Measurements from ENCODE around the gene NUP93. TPM values are rescaled to one million over a fixed set of nuclear protein-coding genes. Genes with fewer than 3 reads are reported as not detected.

NUP93 gene
- total RNA-seq, 2 donors from 2014 or later, result 18.1 to 19.8 TPM

DNA sequence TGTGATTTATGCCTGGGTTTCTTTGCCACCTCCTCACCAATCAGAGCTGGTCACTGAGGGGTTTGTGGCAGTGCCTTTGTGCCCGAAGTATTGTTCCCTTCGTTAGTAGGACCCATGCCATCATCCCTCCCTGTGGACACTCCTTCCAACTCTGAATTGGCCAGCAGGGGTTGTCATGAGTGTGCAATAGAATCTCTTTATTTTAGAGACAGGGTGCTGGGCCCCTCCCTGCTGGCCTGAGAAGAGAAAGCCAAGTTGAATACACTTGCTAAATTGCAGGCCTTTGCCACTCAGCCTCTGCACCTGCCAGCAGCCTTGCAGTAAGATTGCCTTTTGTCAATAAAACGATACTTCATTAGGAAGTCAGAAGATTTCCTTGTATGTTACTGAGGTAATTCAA is 94.4 kb downstream of the NUP93 start:
- peaks cover 5% of the 10 kb centered on the region for H3K36me3 ChIP-seq
- no peak overlapping the region for H3K27ac ChIP-seq
- H3K27me3 ChIP-seq, result no peaks in the 10 kb centered on the region
- H3K4me3 ChIP-seq, result no peak overlapping the region
- DNase-seq (ENCODE audit: low spot score), result no peak
- H3K9me3 ChIP-seq, result no peaks in the 10 kb centered on the region
- H3K4me1 ChIP-seq, result no peaks in the 10 kb centered on the region
- TF ChIP-seq, protein P1, sequence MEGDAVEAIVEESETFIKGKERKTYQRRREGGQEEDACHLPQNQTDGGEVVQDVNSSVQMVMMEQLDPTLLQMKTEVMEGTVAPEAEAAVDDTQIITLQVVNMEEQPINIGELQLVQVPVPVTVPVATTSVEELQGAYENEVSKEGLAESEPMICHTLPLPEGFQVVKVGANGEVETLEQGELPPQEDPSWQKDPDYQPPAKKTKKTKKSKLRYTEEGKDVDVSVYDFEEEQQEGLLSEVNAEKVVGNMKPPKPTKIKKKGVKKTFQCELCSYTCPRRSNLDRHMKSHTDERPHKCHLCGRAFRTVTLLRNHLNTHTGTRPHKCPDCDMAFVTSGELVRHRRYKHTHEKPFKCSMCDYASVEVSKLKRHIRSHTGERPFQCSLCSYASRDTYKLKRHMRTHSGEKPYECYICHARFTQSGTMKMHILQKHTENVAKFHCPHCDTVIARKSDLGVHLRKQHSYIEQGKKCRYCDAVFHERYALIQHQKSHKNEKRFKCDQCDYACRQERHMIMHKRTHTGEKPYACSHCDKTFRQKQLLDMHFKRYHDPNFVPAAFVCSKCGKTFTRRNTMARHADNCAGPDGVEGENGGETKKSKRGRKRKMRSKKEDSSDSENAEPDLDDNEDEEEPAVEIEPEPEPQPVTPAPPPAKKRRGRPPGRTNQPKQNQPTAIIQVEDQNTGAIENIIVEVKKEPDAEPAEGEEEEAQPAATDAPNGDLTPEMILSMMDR (IDR thresholded peaks at IDR 0.05), result peak in 1 of 2 donors; percentile 25

DNA sequence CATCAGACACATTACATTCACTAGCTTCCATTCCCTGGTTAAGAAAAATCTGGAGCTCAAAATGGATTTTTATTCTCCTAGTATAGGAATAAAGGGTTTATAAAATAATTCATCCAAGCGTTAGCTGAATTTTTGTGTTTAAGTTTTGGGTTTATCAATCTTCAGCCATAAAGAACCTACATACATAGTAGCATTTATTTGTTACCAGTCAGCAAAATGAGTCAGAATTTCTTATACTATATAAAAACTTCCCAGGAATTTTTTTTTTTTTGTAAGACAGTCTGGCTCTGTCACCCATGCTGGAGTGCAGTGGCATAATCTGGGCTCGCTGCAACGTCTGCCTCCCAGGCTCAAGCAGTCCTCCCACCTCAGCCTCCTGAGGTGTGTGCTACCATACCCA is 94.9 kb downstream of the NUP93 start:
- Histone ChIP-seq H3K4me1 (no peaks in the 10 kb centered on the region), H3K27me3 (no peaks in the 10 kb centered on the region), H3K36me3 (peaks cover 8% of the 10 kb centered on the region), H3K9me3 (no peaks in the 10 kb centered on the region), H3K27ac (no peak overlapping the region), H3K4me3 (no peak overlapping the region)
- TF ChIP-seq, protein P1 (IDR thresholded peaks at IDR 0.05), result no peak
- no peak for DNase-seq (ENCODE audit: low spot score)

DNA sequence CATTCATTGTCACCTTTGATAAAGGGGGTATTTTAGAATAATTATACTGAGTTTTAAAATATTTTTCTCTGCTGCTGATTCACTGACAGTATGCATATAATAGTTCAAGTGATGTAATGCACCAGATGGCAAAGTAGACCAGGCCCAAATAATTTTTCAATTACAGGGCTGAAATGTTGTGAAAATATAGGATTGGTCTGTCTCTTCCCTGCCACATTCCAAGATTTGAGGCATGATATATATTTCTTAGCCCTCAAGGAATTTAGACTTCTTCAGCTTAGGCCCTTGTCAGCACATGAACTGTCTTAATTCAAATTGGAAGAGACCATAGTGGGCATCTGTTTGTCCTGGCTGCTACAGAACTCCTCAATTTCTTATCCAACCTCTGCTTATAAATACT is 95.9 kb downstream of the NUP93 start:
- no peaks in the 10 kb centered on the region for H3K9me3 ChIP-seq
- no peaks in the 10 kb centered on the region for H3K4me1 ChIP-seq
- H3K36me3 ChIP-seq, result peaks cover 17% of the 10 kb centered on the region
- H3K4me3 ChIP-seq, result no peak overlapping the region
- DNase-seq (ENCODE audit: low spot score), result no peak
- no peaks in the 10 kb centered on the region for H3K27me3 ChIP-seq
- H3K27ac ChIP-seq, result no peak overlapping the region
- TF ChIP-seq, protein P1 (IDR thresholded peaks at IDR 0.05), result no peak

DNA sequence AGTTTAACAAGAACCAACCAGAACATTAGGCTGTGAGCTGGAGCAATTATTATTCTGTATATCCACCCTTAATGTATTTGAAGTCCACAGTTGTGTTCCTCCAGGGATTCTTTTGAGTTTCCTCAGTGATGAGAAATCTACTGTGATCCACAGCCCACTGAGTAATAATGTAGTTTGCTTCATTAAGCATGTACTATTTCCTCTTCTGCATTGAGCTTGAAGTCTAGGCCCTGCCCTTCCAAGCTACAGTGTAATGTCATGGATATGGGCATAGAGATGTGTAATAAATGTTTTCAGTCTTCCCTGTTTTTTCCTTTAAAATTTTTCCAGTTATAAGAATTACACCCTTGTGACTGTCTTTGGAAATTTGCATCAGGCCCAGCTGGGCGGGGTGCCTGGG is 98.7 kb downstream of the NUP93 start:
- Histone ChIP-seq H3K4me1 (no peaks in the 10 kb centered on the region), H3K4me3 (no peak overlapping the region), H3K27me3 (no peaks in the 10 kb centered on the region), H3K36me3 (peaks cover 38% of the 10 kb centered on the region), H3K9me3 (no peaks in the 10 kb centered on the region), H3K27ac (no peak overlapping the region)
- no peak for DNase-seq (ENCODE audit: low spot score)
- TF ChIP-seq, protein P1 (IDR thresholded peaks at IDR 0.05), result no peak

DNA sequence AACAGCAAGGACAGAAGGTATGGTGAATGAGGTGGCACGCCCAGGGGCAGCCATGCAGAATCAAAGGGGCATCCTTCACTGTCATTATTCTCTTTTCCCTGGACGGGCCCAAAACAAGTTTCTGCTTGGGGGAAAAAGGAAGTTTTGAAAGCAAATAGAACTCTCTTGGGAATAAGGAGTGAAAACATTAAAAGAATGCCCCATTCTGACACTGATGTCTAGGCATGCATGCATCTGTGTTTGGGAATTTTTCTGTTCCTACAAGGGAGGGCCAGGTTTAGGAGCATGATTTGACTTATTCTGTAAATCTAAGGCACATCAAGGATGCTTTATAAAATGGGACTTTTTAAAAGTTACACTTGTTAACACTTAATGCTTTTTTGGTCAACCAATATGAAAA is 100.7 kb downstream of the NUP93 start:
- Histone ChIP-seq H3K4me1 (no peaks in the 10 kb centered on the region), H3K36me3 (peaks cover 49% of the 10 kb centered on the region), H3K4me3 (no peak overlapping the region)

DNA sequence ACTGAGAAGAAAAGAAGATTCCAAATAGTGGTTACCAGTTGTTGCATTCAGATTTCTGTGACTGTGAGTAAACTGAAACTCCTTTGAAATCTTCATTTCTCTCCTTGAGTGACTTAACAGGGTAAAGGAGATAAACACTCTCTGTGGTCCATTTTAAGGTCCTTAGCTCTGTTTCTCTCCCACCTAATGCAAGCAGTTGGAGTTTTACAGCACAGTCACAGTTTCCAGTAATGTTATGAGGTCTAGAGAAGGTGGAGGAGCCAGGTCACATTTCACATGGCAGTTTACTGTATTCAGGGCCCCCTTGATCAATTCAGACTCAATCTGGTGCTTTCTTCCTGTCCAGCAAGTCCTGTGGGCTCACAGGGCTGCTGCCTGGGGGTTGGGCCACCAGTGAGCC is 102.8 kb downstream of the NUP93 start:
- no peak overlapping the region for H3K27ac ChIP-seq
- H3K4me1 ChIP-seq, result no peaks in the 10 kb centered on the region
- DNase-seq (ENCODE audit: low spot score), result no peak
- no peaks in the 10 kb centered on the region for H3K27me3 ChIP-seq
- no peaks in the 10 kb centered on the region for H3K9me3 ChIP-seq
- no peak overlapping the region for H3K4me3 ChIP-seq
- TF ChIP-seq, protein P1 (IDR thresholded peaks at IDR 0.05), result no peak
- H3K36me3 ChIP-seq, result peaks cover 56% of the 10 kb centered on the region

More for the DNA sequence above, 100.7 kb downstream of the NUP93 start:
- Histone ChIP-seq H3K9me3 (no peaks in the 10 kb centered on the region), H3K27ac (no peak overlapping the region), H3K27me3 (no peaks in the 10 kb centered on the region)
- DNase-seq (ENCODE audit: low spot score), result no peak
- TF ChIP-seq, protein P1 (IDR thresholded peaks at IDR 0.05), result no peak

Measured in right atrium auricular region (tissue), 2 donors.